PC-9 (cell line): ENCODE measurements around the gene EHMT1.

ENCODE experiments used
- CTCF ChIP-seq: fragments of 200-600 bp; sonication (generic); conservative IDR thresholded peaks from 2 replicates; pipeline ENCODE4 v1.6.1; 2017; ENCODE audit warnings: mixed run types, antibody characterized with exemption, mild to moderate bottlenecking, moderate library complexity
- EZH2 ChIP-seq: fragments of 200-600 bp; sonication (generic); IDR thresholded peaks from 2 replicates; pipeline ENCODE4 v1.8.0; 2017; ENCODE audit warnings: antibody characterized with exemption, low read depth

GRCh38 chr9:137648396-137648795 lies 29.6 kb downstream of the EHMT1 start:
- TF ChIP-seq CTCF (no peak), EZH2 (no peak)
